Measurements from ENCODE around the gene CACNA1C.

Gene CACNA1C

GRCh38 chr12:2376908-2377657 lies 324.3 kb downstream of the CACNA1C start:
- DNase-seq = no peak

- no peak for DNase-seq
Observed at GRCh38 chr12:2378835-2379330, 326.1 kb downstream of the CACNA1C start.

GRCh38 chr12:2380946-2381345 lies 328.2 kb downstream of the CACNA1C start:
- no peak for DNase-seq

- DNase-seq = no peak
Observed at GRCh38 chr12:2382370-2383155, 329.8 kb downstream of the CACNA1C start.

- DNase-seq = no peak
Observed at GRCh38 chr12:2383325-2384028, 330.7 kb downstream of the CACNA1C start.

GRCh38 chr12:2384029-2384386 lies 331.2 kb downstream of the CACNA1C start:
- no peak for DNase-seq

- DNase-seq = no peak
Observed at GRCh38 chr12:2384533-2385351, 332.0 kb downstream of the CACNA1C start.

- no peak for DNase-seq
Observed at GRCh38 chr12:2385529-2385928, 332.7 kb downstream of the CACNA1C start.

GRCh38 chr12:2386566-2386965 lies 333.8 kb downstream of the CACNA1C start:
- DNase-seq = no peak

GRCh38 chr12:2387103-2387834 lies 334.5 kb downstream of the CACNA1C start:
- no peak for DNase-seq

GRCh38 chr12:2389079-2389790 lies 336.4 kb downstream of the CACNA1C start:
- DNase-seq = no peak

- no peak for DNase-seq
Observed at GRCh38 chr12:2390133-2390532, 337.3 kb downstream of the CACNA1C start.

- DNase-seq = no peak
Observed at GRCh38 chr12:2390850-2391390, 338.1 kb downstream of the CACNA1C start.

GRCh38 chr12:2391740-2392331 lies 339.0 kb downstream of the CACNA1C start:
- no peak for DNase-seq

GRCh38 chr12:2393016-2393415 lies 340.2 kb downstream of the CACNA1C start:
- no peak for DNase-seq

- DNase-seq = no peak
Observed at GRCh38 chr12:2393996-2394395, 341.2 kb downstream of the CACNA1C start.

- DNase-seq = no peak
Observed at GRCh38 chr12:2395354-2395977, 342.7 kb downstream of the CACNA1C start.

- no peak for DNase-seq
Observed at GRCh38 chr12:2396448-2396871, 343.7 kb downstream of the CACNA1C start.

GRCh38 chr12:2397356-2398045 lies 344.7 kb downstream of the CACNA1C start:
- no peak for DNase-seq
